ENCODE data around the gene EPHX1.
"Not testable (repeated sequence)": the region's sequence is repeated elsewhere in the genome, so short reads cannot be mapped to it uniquely, and the experiment has no call there.

EPHX1 gene

DNA sequence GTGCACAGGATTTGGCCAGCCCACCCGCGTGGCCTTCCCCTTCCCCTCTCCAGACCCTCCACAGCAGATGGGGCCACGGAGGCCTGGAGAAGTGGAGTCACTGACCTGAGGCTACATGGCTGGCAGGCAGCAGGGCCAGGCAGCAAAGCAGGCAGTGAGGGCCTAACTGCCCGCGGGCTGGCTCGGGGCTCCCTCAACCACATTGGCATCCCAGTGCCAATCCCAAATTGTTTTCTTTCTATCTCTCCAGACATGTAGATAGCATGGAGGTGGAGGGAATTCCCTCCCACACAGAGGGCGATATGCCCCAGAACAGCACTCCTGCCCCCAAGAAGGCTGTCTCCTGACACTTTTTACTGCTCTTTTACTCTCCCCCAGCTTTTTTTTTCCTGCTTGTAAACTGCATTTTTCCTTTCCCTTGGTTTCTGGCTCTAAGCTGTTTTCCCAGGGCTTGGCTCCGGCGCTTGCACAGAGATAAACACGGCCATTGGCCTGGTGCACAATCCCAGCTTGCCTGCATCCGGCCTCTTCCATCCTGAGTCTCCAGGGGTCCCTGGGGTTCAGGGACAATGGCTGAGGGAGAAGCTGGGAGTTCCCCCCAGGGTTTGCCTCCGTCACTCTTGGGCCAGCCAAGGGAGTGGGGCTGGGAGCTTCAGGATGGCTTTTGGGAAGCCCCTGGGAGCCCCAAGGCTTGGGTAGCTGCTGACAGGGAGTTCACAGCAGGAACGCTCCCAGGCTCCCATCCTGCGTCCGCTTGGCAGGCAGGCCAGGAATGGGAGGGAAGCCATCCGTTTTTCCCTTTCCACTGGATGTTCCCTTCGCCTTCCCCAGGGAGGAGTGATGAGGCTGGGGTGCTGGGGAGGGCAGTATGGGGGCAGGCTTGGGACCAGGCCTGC, 7.0 kb downstream of the EPHX1 start:
- DNase-seq (ENCODE audit: low read depth): no peak

DNA sequence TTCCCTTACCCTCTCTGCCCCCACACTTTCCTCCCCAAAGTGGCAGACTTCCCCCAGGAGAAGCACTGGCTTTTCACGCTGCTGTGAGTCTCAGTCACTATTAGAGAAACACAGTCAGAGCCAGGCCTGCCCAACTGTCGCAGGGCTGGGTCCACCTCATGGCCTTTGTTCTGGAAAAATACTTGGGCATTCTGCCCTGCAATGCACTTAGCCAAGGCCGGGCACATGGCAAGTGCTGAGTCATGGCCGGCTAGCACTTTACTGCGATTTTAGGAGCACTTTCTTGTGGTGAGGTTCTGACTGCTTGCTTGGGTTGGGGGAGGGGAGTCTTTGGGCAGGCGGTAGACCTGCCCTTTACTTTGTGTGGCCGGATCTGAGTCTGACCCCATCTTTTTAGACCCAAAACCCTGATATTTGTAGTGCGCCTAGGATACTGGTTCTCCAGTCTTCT, 7.7 kb downstream of the EPHX1 start:
- DNase-seq (ENCODE audit: low read depth): no peak

DNA sequence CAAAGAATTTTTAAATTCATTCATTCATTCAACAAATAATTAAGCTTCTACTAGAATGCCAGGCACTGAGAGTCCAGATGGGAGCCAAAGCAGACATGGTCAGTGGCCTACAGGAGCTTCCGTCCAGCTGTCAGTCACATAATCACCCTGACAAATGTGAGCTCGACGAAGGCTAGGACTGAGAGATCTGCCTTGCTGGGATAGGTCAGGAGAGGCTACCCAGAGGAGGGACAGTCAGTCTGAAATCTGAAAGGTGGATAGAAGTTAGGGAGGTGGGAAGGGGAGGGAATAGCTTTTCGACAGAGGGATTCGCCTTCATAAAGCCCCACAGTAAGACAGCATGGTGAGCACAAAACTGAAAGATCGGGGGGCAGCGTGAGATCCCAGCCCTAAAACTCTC, 8.3 kb downstream of the EPHX1 start:
- no peak for DNase-seq (ENCODE audit: low read depth)

DNA sequence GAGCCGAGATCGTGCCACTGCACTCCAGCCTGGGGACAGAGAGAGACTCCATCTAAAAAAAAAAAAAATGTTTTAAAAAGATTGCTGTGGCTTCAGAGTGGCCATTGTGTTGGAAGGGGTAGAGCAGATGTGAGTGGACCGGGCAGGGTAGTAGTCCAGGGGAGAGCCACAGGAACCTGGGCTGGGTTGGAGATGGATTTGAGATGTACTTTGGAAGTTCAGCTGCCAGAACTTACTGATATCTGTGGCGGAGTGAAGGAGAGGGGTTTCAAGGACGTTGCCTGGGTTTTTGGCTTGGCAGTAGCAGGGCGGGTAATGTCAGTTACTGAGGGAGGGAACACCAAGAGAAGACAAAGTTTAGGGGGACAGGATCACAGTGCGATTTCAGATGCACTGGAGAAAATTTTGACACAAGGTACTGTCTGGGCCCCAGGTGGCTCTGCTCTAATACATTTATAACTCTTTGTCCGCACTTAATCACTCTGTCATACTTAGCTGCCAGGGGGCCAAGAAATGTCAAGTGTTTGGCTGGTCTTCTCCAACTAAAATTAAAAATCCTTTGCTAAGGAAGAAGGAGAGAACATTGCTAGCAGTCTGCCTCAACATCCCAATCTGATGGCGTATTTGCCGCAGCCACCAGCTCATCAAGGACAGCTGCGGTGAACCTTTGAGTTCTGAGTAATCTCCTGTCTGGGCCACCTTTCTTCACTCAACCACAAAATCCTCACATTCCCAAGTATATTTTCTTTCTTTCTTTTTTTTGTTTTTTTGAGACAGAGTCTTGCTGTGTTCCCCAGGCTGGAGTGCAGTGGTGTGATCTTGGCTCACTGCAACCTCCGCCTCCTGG, 9.6 kb downstream of the EPHX1 start:
- DNase-seq (ENCODE audit: low read depth): no peak

DNA sequence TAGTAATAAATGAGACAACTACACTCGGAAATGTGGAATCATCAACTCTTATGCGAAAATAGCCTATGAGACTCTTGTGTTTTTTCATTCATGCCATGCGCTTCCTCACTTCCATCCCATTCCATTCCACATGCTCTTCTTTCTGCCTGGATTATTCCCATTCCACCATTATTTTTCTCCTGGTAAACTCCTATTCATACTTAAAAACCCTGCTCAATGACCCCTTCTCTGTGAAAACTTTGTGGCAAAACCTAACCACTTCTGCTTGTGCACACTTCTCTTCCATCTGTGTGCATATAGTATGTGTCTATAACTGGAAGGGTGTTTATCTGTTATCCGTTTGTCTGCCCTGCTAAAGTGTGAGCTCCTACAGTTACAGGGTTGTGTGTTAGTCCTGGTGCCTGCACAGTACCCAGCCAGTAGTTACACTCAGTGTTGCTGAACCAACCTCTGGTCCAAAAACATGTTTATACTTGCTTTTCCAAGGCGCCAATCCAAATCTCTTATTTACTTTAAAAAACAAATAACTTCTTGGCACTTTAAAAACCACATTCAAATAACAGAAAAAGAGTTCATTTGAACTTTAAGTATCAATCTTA, 10.7 kb downstream of the EPHX1 start:
- DNase-seq (ENCODE audit: low read depth): no peak

DNA sequence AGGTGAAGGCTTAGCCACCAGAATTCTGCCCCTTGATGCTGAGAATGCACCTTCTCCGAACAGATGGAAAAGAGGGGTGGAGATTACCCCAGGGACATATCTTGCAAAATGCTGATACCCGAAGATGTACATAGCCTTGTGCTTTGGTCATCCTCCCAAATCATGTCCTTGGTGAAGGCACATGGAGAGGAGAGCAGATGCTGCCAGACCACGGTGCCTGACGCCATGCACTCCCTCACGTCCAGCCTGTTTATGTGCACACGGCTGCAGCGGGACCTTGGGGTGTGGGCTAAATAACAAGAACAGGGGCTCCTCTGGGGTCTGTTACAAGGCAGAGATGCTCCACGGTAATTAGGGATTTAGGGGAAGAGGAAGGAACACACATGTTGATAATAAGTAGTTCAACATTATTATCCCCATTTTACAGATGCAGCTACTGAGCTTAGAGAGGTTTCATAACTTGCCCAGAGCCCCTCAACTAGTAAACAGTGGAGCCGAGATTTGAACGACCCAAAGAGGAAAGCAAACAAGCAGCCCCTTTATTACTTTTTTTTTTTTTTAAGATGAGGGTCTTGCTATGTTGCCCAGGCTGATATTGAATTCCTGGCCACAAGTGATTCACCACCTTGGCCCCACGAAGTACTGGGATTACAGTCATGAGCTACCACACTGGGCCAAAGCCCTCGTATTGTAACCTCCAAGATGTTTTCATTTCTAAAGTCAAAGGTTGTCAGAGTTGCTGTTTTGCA, 12.9 kb downstream of the EPHX1 start:
- no peak for DNase-seq (ENCODE audit: low read depth)

DNA sequence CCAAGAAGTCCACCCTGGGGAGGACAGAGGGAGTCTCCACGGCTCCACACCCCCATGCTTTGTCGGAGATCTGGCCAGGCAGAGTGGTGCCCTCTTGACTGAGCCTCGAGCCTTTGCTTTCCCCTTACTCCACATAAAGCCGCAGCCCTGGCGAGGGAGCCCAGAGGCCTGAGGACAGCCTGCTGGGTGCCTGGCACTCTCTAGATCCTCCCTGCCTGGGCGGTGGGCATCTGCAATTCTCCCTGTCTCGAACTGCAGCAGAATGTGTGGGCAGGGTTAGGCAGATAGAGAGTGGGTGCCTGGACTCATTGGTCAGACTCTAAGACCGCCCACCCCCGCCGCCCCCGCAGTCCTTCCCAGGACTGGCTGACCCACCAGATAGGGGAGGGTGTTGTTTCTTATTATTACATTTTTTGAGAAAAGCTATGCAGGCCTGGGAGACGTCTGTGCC, 13.9 kb downstream of the EPHX1 start:
- no peak for DNase-seq (ENCODE audit: low read depth)

DNA sequence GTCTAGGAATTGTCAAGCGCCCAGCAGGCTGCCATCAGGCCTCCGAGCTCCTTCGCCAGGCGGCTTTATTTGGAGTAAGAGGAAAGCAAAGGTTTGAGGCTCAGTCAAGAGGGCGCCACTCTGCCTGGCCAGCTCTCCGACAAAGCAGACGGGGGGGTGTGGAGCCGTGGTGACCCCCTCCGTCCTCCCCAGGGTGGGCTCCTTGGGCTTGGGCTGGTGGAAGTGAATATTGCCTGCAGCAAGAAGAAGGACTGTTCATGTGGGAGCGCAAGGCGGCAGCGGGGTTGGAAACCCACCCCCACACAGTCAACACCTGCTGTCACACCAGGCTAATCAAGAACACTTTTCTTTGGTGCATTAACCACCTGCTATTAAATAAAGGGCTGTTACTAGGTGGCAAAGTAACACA, 14.6 kb downstream of the EPHX1 start:
- DNase-seq (ENCODE audit: low read depth): no peak

DNA sequence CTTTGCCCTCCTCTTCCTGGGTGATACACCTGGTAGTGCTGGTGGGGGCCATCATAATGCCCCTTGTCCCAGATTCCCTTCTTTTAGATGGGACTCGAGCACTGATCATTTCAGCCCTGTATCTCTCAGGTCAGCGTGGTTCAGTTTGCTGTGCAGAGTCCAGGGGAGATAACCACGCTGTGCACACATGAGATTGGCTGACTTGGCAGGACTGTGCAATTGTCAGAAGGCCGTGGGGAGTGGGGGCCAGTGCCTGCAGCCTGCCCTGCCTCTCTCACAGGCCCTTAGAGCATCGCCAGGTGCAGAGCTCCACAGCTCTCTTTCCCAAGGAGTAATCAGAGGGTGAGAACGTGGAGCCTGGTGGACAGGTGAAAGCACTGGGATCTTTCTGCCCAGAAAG, 15.2 kb downstream of the EPHX1 start:
- DNase-seq (ENCODE audit: low read depth): no peak

DNA sequence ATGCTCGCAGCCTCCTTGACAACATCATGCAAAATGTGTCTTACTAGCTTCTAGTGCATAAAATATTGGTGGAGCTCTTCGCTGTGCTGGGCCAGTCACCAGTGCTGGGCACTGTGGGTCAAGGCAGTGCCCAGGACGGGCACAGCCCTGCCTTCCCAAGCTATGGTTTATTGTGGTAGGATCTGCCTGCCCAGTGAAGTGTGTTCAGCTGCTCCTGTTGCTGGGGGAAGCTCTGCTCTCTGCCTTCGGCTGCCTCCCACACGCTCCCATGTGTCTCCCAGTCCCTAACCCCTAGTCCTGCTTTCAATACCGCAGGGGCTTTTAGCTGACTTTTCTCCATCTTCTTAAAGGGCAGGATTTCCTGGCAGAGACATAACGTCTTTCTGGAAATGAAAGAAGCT, 15.7 kb downstream of the EPHX1 start:
- no peak for DNase-seq (ENCODE audit: low read depth)

DNA sequence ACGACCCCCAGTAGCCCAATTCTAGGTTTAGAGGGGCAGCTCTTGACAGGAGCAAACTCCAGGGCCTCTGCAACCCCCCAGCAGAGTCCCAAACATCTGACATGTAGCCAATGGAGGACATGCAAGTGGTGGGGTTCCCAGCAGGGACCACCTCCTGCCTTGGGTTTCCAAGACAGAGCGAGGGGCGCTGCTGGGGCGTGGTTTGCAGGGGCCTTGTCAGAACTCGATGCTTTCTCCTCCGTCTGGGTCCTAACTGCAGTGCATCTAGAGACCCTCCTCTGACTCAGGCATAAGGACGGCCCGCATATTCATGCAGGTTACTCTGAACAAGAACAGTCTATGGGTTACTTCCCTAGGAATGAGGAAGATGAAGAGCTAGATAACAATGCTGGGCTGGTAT, 17.2 kb downstream of the EPHX1 start:
- DNase-seq (ENCODE audit: low read depth): no peak

DNA sequence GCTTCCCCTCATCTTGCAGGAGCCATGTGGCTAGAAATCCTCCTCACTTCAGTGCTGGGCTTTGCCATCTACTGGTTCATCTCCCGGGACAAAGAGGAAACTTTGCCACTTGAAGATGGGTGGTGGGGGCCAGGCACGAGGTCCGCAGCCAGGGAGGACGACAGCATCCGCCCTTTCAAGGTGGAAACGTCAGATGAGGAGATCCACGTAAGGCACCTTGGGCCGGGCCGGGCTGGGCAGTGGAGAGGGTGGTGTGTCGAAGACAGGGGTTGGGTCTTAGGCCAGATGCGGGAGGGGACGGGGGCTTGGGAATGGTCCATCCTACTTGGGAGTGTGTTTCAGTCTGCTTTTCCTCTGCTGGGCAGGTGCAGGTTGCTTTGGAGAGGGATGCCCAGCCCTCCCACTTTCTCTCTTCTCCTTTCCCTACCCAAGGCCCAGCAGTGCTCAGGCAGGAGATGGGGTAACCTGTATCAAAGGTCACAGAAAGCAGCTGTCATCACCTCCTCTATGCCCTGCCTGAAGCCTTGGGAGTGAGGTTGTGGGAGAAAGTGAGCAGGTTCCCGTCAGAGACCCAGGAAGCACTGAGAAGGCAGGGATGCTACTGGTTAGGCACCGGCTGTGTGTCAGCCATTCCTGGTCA, 18.9 kb downstream of the EPHX1 start:
- no peak for DNase-seq (ENCODE audit: low read depth)

DNA sequence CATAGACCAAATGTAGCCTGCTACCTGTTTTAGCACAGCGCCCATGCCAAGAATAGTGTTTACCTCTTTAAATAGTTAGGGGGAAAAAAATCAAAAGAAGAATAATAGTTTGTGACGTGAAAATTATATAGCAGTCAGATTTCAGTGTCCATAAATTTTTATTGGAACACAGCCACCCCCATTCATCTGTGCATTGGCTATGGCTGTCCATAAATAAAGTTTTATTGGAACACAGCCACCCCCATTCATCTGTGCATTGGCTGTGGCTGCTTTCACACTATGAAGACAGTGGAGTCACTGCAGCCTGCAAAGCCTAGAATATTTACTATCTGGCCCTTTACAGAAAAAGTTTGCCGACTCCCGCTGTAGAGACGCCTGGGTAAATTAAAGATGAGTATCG, 20.9 kb downstream of the EPHX1 start:
- DNase-seq (ENCODE audit: low read depth): no peak

DNA sequence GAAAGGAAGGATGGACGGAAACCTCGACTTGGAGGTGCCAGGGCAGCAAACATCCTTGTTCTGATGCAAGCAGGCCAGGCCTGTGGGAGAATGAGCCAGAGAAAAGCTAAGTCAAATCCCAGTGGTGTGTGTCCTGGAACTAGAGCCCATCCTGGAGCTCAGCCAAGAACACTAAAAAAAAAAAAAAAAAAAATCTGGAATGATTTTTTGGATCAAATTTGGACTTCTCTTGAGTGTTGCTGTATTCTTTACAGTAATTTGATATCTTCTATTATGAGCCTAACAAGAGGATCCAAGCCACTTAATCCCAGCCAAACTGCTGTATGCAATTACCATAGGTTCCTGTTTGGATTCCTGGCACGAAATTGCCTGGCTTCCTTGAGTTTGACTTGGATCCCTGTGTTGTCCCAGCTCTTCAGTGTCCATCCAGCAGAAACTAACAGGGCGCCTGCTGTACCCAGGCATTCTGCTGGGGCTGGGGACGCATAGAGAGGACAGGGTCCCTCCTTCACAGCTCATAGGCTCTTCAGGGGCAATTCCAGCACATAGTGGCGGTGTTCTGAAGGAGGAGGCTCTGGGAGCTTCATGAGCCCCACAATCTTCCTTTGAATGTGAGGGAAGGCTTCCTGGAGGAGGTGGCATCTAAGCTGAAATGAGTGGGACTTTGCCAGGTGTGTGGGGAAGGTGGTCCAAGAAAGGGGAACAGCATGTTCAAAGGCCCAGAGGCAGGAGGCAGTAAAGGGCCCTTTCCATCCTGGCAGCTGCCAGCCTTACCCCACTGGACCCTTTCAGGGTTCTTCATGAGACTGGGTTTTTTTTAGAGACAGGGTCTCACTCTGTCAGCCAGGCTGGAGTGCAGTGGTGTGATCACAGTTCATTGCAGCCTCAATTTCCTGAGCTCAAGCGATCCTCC, 24.7 kb downstream of the EPHX1 start:
- no peak for DNase-seq (ENCODE audit: low read depth)

DNA sequence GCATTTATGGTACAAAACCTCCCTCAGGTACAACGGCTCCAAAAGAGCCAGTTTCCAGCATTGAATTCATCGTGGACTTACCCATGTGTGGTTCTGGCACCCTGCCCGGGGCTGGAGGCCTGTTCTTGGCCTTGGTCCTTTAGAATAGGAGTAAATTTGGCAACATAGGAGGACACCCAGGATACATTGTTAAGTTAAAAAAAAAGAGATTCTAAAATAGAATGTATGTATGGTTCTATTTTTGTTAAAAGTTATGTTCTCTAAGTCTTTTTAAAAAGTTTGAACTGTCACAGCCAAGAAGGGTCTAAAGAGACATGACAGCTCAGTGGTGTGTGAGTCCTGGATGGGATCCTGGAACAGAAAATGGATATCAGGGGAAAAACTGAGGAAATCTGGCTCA, 25.9 kb downstream of the EPHX1 start:
- no peak for DNase-seq (ENCODE audit: low read depth)

DNA sequence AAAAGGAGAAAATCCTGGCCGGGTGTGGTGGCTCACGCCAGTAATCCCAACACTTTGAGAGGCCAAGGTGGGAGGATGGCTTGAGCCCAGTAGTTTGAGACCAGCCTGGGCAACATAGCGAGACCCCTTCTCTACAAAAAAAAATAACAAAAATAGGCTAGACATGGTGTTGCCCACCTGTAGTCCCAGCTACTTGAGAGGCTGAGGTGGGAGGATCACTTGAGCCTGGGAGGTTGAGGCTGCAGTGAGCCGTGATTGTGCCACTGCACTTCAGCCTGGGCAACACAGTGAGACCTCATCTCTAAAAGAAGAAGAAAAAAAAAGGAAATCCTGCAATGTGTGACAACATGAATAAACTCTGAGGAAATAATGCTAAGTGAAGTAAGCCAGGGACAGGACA, 26.4 kb downstream of the EPHX1 start:
- DNase-seq (ENCODE audit: low read depth): not testable (repeated sequence)

DNA sequence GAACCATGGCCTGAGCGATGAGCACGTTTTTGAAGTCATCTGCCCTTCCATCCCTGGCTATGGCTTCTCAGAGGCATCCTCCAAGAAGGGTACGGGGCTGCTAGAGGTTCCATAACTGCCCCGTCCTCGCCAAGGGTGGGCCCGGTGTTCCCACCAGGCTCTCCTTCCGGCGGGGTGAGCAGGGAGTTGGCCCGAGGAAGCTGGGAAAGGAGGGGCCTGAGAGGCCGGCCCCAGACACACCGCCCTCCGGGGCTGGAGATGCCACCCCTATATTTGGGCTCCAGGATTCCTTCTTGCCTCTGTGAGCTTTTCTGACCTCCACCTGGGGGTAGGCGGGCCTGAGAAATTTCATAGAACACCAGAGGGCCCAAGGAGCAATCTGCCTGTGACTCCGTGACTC, 28.9 kb downstream of the EPHX1 start:
- DNase-seq (ENCODE audit: low read depth): no peak

DNA sequence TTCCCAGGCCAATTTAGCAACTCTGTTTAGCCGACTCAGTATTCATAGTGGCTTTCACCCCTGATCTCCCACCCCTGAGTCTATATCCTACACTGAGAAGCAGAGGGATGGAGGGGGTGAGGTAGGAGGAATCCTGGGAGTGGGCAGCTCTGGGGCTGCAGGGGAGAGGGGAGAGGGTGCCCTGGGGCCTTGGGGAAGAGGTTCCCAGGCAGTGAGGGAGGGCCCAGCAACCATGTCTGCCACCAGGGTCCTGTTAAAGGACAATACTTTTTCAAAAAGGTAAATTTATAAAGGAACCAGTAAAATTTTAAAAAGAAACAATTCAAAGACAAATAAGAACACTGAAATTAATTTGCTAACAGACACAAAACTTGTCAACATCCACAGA, 30.3 kb downstream of the EPHX1 start:
- no peak for DNase-seq (ENCODE audit: low read depth)

DNA sequence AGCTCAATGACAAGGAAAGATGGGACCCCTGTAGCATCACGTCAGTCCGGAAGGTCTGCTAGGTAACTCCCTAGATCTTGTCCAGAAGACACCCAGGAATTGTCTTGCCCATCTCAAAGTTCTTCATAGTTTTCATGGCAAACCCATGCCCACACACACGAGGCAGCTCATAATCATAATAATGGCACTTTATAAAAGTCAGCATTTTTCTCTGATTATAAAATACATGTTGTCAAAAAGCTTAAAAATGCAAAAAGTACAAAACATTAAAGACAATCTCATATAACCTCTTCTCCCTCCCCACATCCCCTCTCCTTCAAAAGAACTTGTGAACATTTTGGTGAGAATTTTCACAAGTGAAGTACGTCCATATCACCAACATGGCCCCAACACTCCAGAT, 30.8 kb downstream of the EPHX1 start:
- DNase-seq (ENCODE audit: low read depth): no peak

DNA sequence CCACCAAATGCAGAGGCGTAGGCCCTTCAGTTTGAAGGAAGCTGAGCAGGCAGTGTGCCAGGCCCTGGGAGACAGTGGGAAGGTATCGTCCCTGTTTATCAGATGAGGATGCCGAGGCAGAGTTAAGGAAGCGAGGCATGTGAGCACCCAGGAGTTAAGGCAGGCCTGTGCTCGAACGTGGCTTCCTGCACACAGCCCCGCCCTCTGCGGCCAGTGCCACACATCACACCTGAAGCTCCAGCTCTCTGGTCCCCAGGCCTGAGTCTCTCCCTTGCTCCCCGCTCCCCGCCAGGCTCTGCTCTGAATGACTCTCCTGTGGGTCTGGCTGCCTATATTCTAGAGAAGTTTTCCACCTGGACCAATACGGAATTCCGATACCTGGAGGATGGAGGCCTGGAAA, 32.1 kb downstream of the EPHX1 start:
- DNase-seq (ENCODE audit: low read depth): no peak
